Heart left ventricle (tissue), 16 donors: ENCODE measurements around the gene RNF5. TPM values are rescaled to one million over a fixed set of nuclear protein-coding genes. Genes with fewer than 3 reads are reported as not detected.

Source experiments
- ATAC-seq, 4 donors: fragments of 200-7000 bp; cut with Tn5 transposase; one replicate each; pipeline ENCODE4 v1.9.1; 2020 to 2022; ENCODE audit warnings: moderate library complexity in 4 of 4, mild to moderate bottlenecking in 3 of 4, moderate number of reproducible peaks in 1 of 4
- DNase-seq, 5 donors: peaks; one replicate each; pipeline ENCODE4 v3.0.0-alpha.2; 2020
- H3K27ac ChIP-seq, 12 donors: fragments of 200-600 bp; sonication (generic) in 4 of 12; one replicate each; pipeline versions ENCODE4 v1.5.0 to v1.8.0; 2016 to 2022; ENCODE audit warnings: mild to moderate bottlenecking in 2 of 12
- H3K27me3 ChIP-seq, 9 donors: fragments of 200-600 bp; sonication (generic) in 2 of 9; one replicate each; pipeline versions ENCODE4 v1.5.1 to v1.8.0; 2016 to 2022; ENCODE audit warnings: mild to moderate bottlenecking in 3 of 9
- H3K36me3 ChIP-seq, 9 donors: fragments of 200-600 bp; sonication (generic) in 2 of 9; one replicate each; pipeline versions ENCODE4 v1.5.0 to v1.8.0; 2018 to 2022; ENCODE audit warnings: mild to moderate bottlenecking in 2 of 9
- H3K4me1 ChIP-seq, 12 donors: fragments of 200-600 bp; sonication (generic) in 4 of 12; one replicate each; pipeline versions ENCODE4 v1.5.0 to v1.8.0; 2016 to 2022; ENCODE audit warnings: mild to moderate bottlenecking in 3 of 12
- H3K4me3 ChIP-seq, 12 donors: fragments of 200-600 bp; sonication (generic) in 4 of 12; one replicate each; pipeline versions ENCODE4 v1.5.0 to v1.8.0; 2017 to 2022; ENCODE audit warnings: mild to moderate bottlenecking in 9 of 12, moderate library complexity in 4 of 12
- H3K9me3 ChIP-seq, 12 donors: fragments of 200-600 bp; sonication (generic) in 4 of 12; one replicate each; pipeline versions ENCODE4 v1.5.0 to v1.8.0; 2016 to 2022; ENCODE audit warnings: mild to moderate bottlenecking in 1 of 12
- CTCF ChIP-seq, 12 donors: fragments of 200-600 bp; sonication (generic) in 4 of 12; IDR thresholded peaks; one replicate each; pipeline versions ENCODE4 v1.5.0 to v1.8.0; 2018 to 2022; ENCODE audit warnings: antibody characterized with exemption in 12 of 12, mild to moderate bottlenecking in 5 of 12
- POLR2A ChIP-seq, 2 donors: fragments of 450-650 bp; IDR thresholded peaks; one replicate each; pipeline ENCODE4 v1.6.1; 2017; ENCODE audit warnings: antibody characterized with exemption in 2 of 2, mild to moderate bottlenecking in 2 of 2, moderate library complexity in 2 of 2
- WGBS, 4 donors: extraction: QIAGEN DNeasy Blood & Tissue Kit in 2 of 4; methylation state at CpG; one replicate each; pipeline versions ENCODE4 v1.1.5 to v1.1.7; 2013 to 2018; 5-methylcytosine and 5-hydroxymethylcytosine counted together
- intact Hi-C, 10 donors: fragments of 100-400 bp; cut with DNase I; formaldehyde crosslinking; loops; one replicate each; pipeline versions ENCODE4 v1.11.1 to v1.14.2; 2022
- polyA plus RNA-seq, 2 donors: library from polyadenylated mRNA; stranded (reverse); fragments of 200-250 nt; gene quantifications; one replicate each; pipeline ENCODE4 v1.2.3, GENCODE V29; 2013
- total RNA-seq, 9 donors: library from RNA; depleted of rRNA in 2 of 9; stranded (reverse); fragments of >200 nt in 2 of 9; fragmentation: NEBNext Ultra II Directional in 3 of 9; extraction: Animal tissue kit (Norgen Biotek cat#: 25700) in 3 of 9; gene quantifications; one replicate each; pipeline versions ENCODE4 v1.1.0 to v1.2.4, GENCODE V29; 2016 to 2023
- donor health status: ischemic (EF 13 %, LVEDD 7.1; RV severe dilation, severe dysfunction).
- donor health status: healthy with polysubstance abuse.
- donor health status: DM: no; HTN: yes; CAD: no.
- donor health status: DM: no; HTN: no; CAD: no.
- donor health status: ischemic (EF 25% LVEDD 6.9; RV normal size, moderate dysfunction).
- donor health status: ischemic (EF 25% LVEDD 5.7; RV mildly dilated, moderate dysfunction).
- donor health status: healthy.
- donor health status: DM: yes; HTN: yes; CAD: no.
- donor health status: ischemic (EF 35%, LVEDD 5.7; RV mildly dilated, moderate dysfunction).
- donor health status: nonischemic (EF 11% LVEDD 7.7; RV severe dilation, severe dysfunction).
- donor health status: DM: yes; HTN: yes; CAD: no.
- donor health status: PGD.
- donor health status: ischemic (EF 29% LVEDD 5.4; RV normal size, mild dysfunction).
- donor health status: nonischemic (EF 23%, LVEDD 6.1; RV moderate dilation, normal function).

Gene RNF5
- total and polyA plus RNA-seq, 11 donors: 62.7 to 136 (median 89.9) TPM

- H3K4me1 ChIP-seq: peaks cover 11 to 57% (median 38%) of the 10 kb centered on the region in 12 donors
- H3K27me3 ChIP-seq: no peaks in the 10 kb centered on the region
- peaks cover 0 to 22% (median 15%) of the 10 kb centered on the region in 9 donors for H3K36me3 ChIP-seq
- peak within 1 kb of the TSS; percentile 61 to 99 (median 88) for H3K4me3 ChIP-seq
- 0 to 1% (median 1%) methylated on average over 16 to 27 of the region's 27 CpGs for WGBS, 4 donors
- DNase-seq (peak; percentile 98 to 100 (median 99)), ATAC-seq (peak; percentile 65 to 77 (median 75))
- peak within 1 kb of the TSS; percentile 87 to 100 (median 97) for H3K27ac ChIP-seq
- TF ChIP-seq CTCF (IDR thresholded peaks at IDR 0.05) (no peak), POLR2A (IDR thresholded peaks at IDR 0.05) (peak in 1 of 2 donors; percentile 78)
- intact Hi-C loops: loop anchor here in 4 of 10 donors (1.0 to 10.0 kb wide), 6 partner anchors 21 to 511 kb away; partner anchors contain the start of genes C6orf47 (in 2 of the 4), CSNK2B (in 2 of the 4), FKBPL (in 2 of the 4) and GPANK1 (in 2 of the 4)
- no peaks in the 10 kb centered on the region for H3K9me3 ChIP-seq
Observed at GRCh38 chr6:32175711-32176475, 2.3 kb upstream of the RNF5 start, which contains the start of gene AGPAT1. TSS of gene AGPAT1 (minus strand) at chr6:32176084. CDS start at chr6:32171496, 4,588 bp downstream.

- H3K27ac ChIP-seq: peak overlapping the region; percentile 87 to 100 (median 97)
- WGBS, 4 donors: 18 to 30% (median 22%) methylated on average over 5 of the region's 5 CpGs
- no peak for TF ChIP-seq CTCF (IDR thresholded peaks at IDR 0.05)
- TF ChIP-seq POLR2A (IDR thresholded peaks at IDR 0.05): no peak
- intact Hi-C loops: loop anchor here in 5 of 10 donors (1.0 to 10.0 kb wide), 7 partner anchors 19 to 512 kb away; partner anchors contain the start of genes C6orf47 (in 2 of the 5), CSNK2B (in 2 of the 5), FKBPL (in 2 of the 5) and GPANK1 (in 2 of the 5)
- ATAC-seq: no peak
- H3K4me1 ChIP-seq: peaks cover 11 to 64% (median 43%) of the 10 kb centered on the region in 12 donors
- no peak for DNase-seq
- peaks cover 0 to 23% (median 15%) of the 10 kb centered on the region in 9 donors for H3K36me3 ChIP-seq
- no peaks in the 10 kb centered on the region for H3K27me3 ChIP-seq
- H3K4me3 ChIP-seq: peak overlapping the region; percentile 5 to 99 (median 88)
- no peaks in the 10 kb centered on the region for H3K9me3 ChIP-seq
Observed at GRCh38 chr6:32176476-32177182, 1.6 kb upstream of the RNF5 start.

- H3K9me3 ChIP-seq: no peaks in the 10 kb centered on the region
- peaks cover 11 to 71% (median 48%) of the 10 kb centered on the region in 12 donors for H3K4me1 ChIP-seq
- no peaks in the 10 kb centered on the region for H3K27me3 ChIP-seq
- peak overlapping the region; percentile 26 to 99 (median 87) for H3K4me3 ChIP-seq
- 0 to 2% (median 1%) methylated on average over 19 to 20 of the region's 20 CpGs for WGBS, 4 donors
- H3K27ac ChIP-seq: peak overlapping the region; percentile 87 to 100 (median 97)
- intact Hi-C loops: loop anchor here in 5 of 10 donors (1.0 to 10.0 kb wide), 5 partner anchors 18 to 512 kb away; partner anchors contain the start of genes C6orf47 (in 2 of the 5), CSNK2B (in 2 of the 5), GPANK1 (in 2 of the 5) and LY6G5B (in 2 of the 5)
- peak in 1 of 5 donors; percentile 59 for DNase-seq
- TF ChIP-seq POLR2A (IDR thresholded peaks at IDR 0.05): peak in 1 of 2 donors; percentile 39
- TF ChIP-seq CTCF (IDR thresholded peaks at IDR 0.05): no peak
- ATAC-seq: peak; percentile 1 to 23 (median 15)
- H3K36me3 ChIP-seq: peaks cover 0 to 29% (median 18%) of the 10 kb centered on the region in 9 donors
Observed at GRCh38 chr6:32177183-32177787, 920 bp upstream of the RNF5 start.
